ENCODE measurements around the gene PTPN22. TPM values are rescaled to one million over a fixed set of nuclear protein-coding genes. Genes with fewer than 3 reads are reported as not detected.
A peak's percentile ranks its signal among the peaks of the same experiment; 100 is the strongest.

The PTPN22 gene
- 46.5 TPM for total RNA-seq (2013)
- polyA plus RNA-seq (10 to 100 TPM in 2 of 3 donors, 1 to 10 TPM in 1; 9.7 to 43.7 (median 29.7) TPM), polyA minus RNA-seq (16.5 and 25.7 TPM in 2 replicates), total RNA-seq (27.9 to 77.3 (median 60.4) reads per million in 11 experiments)

GRCh38 chr1:113871597-113872113 is at the start of gene PTPN22:
TSS of gene PTPN22 (minus strand) at chr1:113871712.
- Mint-ChIP-seq H3K27me3 (ENCODE audit: low read depth in 3 of 3) (no peaks in the 10 kb centered on the region), H3K4me1 (peaks cover 64% of the 10 kb centered on the region), H3K9me3 (peaks cover 0 to 2% (median 0%) of the 10 kb centered on the region in 7 donors), H3K4me3 (peak within 1 kb of the TSS; percentile 69 to 76), H3K27ac (peak within 1 kb of the TSS; percentile 95 to 99 (median 97)), H3K36me3 (no peaks in the 10 kb centered on the region)
- WGBS (ENCODE audit: insufficient coverage) = 0% methylated on average over 2 of the region's 4 CpGs
- Histone ChIP-seq H3K4me2 (replicated peaks; ENCODE audit: extremely low read depth, low read length, poor library complexity, severe bottlenecking) (peak within 1 kb of the TSS; percentile 85), H4K20me1 (ENCODE audit: insufficient read depth, low read length) (no peaks in the 10 kb centered on the region), H3K9ac (ENCODE audit: insufficient read depth, low read length, poor library complexity, severe bottlenecking) (peak within 1 kb of the TSS; percentile 64), H3K9me3 (replicated peaks in 1 of 2; ENCODE audit: control insufficient read depth in 1 of 2, insufficient read depth in 1 of 2, low read length in 2 of 2) (no peaks in the 10 kb centered on the region), H3K4me3 (replicated peaks in 1 of 3; ENCODE audit: low read depth in 2 of 3, low read length in 3 of 3) (peak within 1 kb of the TSS; percentile 44 to 83 (median 78)), H3K36me3 (replicated peaks in 1 of 2; ENCODE audit: control insufficient read depth in 1 of 2, insufficient read depth in 2 of 2, low read length in 2 of 2) (no peaks in the 10 kb centered on the region), H3K4me1 (ENCODE audit: control insufficient read depth in 1 of 2, insufficient read depth in 2 of 2, low read length in 2 of 2) (peaks cover 62 to 83% of the 10 kb centered on the region in 2 donors), H2AFZ (ENCODE audit: insufficient read depth, low read depth, low read length, poor library complexity, severe bottlenecking) (peak within 1 kb of the TSS; percentile 58), H3K27ac (ENCODE audit: low read depth in 1 of 2, low read length in 2 of 2) (peak within 1 kb of the TSS; percentile 59 to 98), H3K27me3 (ENCODE audit: control insufficient read depth in 2 of 2, insufficient read depth in 2 of 2, low read length in 2 of 2) (no peaks in the 10 kb centered on the region), H3K79me2 (ENCODE audit: insufficient read depth, low read length) (peaks cover 49% of the 10 kb centered on the region)
- intact Hi-C loops (cut with micrococcal nuclease) = loop anchor here in 1 of 2 donors (5.0 kb wide), 1 partner anchor 61 kb away; no protein-coding TSS in a partner anchor
- peak; percentile 88 to 92 (median 89) for DNase-seq
- no peak for TF ChIP-seq CTCF (IDR thresholded peaks at IDR 0.05)

- Histone ChIP-seq H3K9ac (ENCODE audit: insufficient read depth, low read length, poor library complexity, severe bottlenecking) (no peak overlapping the region), H2AFZ (ENCODE audit: insufficient read depth, low read depth, low read length, poor library complexity, severe bottlenecking) (no peak overlapping the region), H3K36me3 (replicated peaks in 1 of 2; ENCODE audit: control insufficient read depth in 1 of 2, insufficient read depth in 2 of 2, low read length in 2 of 2) (peaks cover 0 to 3% of the 10 kb centered on the region in 2 donors), H3K4me2 (replicated peaks; ENCODE audit: extremely low read depth, low read length, poor library complexity, severe bottlenecking) (no peak overlapping the region), H3K79me2 (ENCODE audit: insufficient read depth, low read length) (peaks cover 7% of the 10 kb centered on the region), H3K27me3 (ENCODE audit: control insufficient read depth in 2 of 2, insufficient read depth in 2 of 2, low read length in 2 of 2) (no peaks in the 10 kb centered on the region), H3K4me3 (replicated peaks in 1 of 3; ENCODE audit: low read depth in 2 of 3, low read length in 3 of 3) (no peak overlapping the region), H3K9me3 (replicated peaks in 1 of 2; ENCODE audit: control insufficient read depth in 1 of 2, insufficient read depth in 1 of 2, low read length in 2 of 2) (no peaks in the 10 kb centered on the region), H3K27ac (ENCODE audit: low read depth in 1 of 2, low read length in 2 of 2) (no peak overlapping the region), H4K20me1 (ENCODE audit: insufficient read depth, low read length) (no peaks in the 10 kb centered on the region), H3K4me1 (ENCODE audit: control insufficient read depth in 1 of 2, insufficient read depth in 2 of 2, low read length in 2 of 2) (peaks cover 7% of the 10 kb centered on the region in 2 donors)
- H3K36me3 Mint-ChIP-seq = peaks cover 7 to 18% of the 10 kb centered on the region in 2 donors
- H3K27me3 Mint-ChIP-seq (ENCODE audit: low read depth in 3 of 3) = peaks cover 0 to 3% (median 0%) of the 10 kb centered on the region in 3 donors
- H3K9me3 Mint-ChIP-seq = peaks cover 0 to 3% (median 0%) of the 10 kb centered on the region in 7 donors
- no peak for TF ChIP-seq CTCF (IDR thresholded peaks at IDR 0.05)
- H3K27ac Mint-ChIP-seq = no peak overlapping the region
- intact Hi-C loops (cut with micrococcal nuclease) = no loop called here
- H3K4me1 Mint-ChIP-seq = peaks cover 11% of the 10 kb centered on the region
- no peak for DNase-seq
- H3K4me3 Mint-ChIP-seq = no peak overlapping the region
These were observed 46.7 kb upstream of the PTPN22 start for GRCh38 chr1:113918243-113918642.

Data from CD14-positive monocyte (primary cell).